PFSK-1 (cell line): ENCODE measurements around the gene NECAB2.

Source experiments
- FOXP2 ChIP-seq: optimal IDR thresholded peaks from 2 replicates; pipeline ENCODE3; 2011; ENCODE audit warnings: borderline replicate concordance, control low read depth, inconsistent platforms; ENCODE audit not compliant: insufficient read depth; ENCODE audit errors: extremely low read length, extremely low read depth
- POLR2AphosphoS5 ChIP-seq: IDR thresholded peaks from 2 replicates; pipeline ENCODE4 v1.6.1; 2012; ENCODE audit warnings: low read depth, mild to moderate bottlenecking, control low read depth, low read length, moderate library complexity
- SIN3A ChIP-seq: IDR thresholded peaks from 2 replicates; pipeline ENCODE4 v1.6.1; 2012; ENCODE audit warnings: mild to moderate bottlenecking, low read length, moderate library complexity, borderline replicate concordance; ENCODE audit not compliant: insufficient read depth
- TAF1 ChIP-seq: IDR thresholded peaks from 2 replicates; pipeline ENCODE4 v1.6.1; 2012; ENCODE audit warnings: low read length, control low read depth, borderline replicate concordance; ENCODE audit not compliant: insufficient read depth
- TF ChIP-seq, protein P1 (sequence below), 2 experiments: IDR thresholded peaks; 2 replicates each; pipeline versions ENCODE4 v1.6.1 to v1.8.0; 2011 to 2012; ENCODE audit warnings: low read depth in 2 of 2, low read length in 2 of 2, control low read depth in 1 of 2, inconsistent platforms in 1 of 2, mild to moderate bottlenecking in 1 of 2, moderate library complexity in 1 of 2; ENCODE audit not compliant: insufficient read depth in 1 of 2

NECAB2 gene

GRCh38 chr16:83969771-83970429 lies 1.9 kb downstream of the NECAB2 start:
- TF ChIP-seq FOXP2, result no peak
- no peak for TF ChIP-seq TAF1
- TF ChIP-seq, protein P1, sequence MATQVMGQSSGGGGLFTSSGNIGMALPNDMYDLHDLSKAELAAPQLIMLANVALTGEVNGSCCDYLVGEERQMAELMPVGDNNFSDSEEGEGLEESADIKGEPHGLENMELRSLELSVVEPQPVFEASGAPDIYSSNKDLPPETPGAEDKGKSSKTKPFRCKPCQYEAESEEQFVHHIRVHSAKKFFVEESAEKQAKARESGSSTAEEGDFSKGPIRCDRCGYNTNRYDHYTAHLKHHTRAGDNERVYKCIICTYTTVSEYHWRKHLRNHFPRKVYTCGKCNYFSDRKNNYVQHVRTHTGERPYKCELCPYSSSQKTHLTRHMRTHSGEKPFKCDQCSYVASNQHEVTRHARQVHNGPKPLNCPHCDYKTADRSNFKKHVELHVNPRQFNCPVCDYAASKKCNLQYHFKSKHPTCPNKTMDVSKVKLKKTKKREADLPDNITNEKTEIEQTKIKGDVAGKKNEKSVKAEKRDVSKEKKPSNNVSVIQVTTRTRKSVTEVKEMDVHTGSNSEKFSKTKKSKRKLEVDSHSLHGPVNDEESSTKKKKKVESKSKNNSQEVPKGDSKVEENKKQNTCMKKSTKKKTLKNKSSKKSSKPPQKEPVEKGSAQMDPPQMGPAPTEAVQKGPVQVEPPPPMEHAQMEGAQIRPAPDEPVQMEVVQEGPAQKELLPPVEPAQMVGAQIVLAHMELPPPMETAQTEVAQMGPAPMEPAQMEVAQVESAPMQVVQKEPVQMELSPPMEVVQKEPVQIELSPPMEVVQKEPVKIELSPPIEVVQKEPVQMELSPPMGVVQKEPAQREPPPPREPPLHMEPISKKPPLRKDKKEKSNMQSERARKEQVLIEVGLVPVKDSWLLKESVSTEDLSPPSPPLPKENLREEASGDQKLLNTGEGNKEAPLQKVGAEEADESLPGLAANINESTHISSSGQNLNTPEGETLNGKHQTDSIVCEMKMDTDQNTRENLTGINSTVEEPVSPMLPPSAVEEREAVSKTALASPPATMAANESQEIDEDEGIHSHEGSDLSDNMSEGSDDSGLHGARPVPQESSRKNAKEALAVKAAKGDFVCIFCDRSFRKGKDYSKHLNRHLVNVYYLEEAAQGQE (IDR thresholded peaks at IDR 0.05; ENCODE audit: insufficient read depth in 1 of 2, low read depth in 2 of 2, low read length in 2 of 2), result no peak
- TF ChIP-seq SIN3A, result no peak
- TF ChIP-seq POLR2AphosphoS5, result no peak

- TF ChIP-seq TAF1, result no peak
- TF ChIP-seq, protein P1 (IDR thresholded peaks at IDR 0.05; ENCODE audit: insufficient read depth in 1 of 2, low read depth in 2 of 2, low read length in 2 of 2), result no peak
- TF ChIP-seq FOXP2, result no peak
- TF ChIP-seq SIN3A, result no peak
- no peak for TF ChIP-seq POLR2AphosphoS5
These were observed 2.4 kb downstream of the NECAB2 start for GRCh38 chr16:83970430-83970815.

DNA sequence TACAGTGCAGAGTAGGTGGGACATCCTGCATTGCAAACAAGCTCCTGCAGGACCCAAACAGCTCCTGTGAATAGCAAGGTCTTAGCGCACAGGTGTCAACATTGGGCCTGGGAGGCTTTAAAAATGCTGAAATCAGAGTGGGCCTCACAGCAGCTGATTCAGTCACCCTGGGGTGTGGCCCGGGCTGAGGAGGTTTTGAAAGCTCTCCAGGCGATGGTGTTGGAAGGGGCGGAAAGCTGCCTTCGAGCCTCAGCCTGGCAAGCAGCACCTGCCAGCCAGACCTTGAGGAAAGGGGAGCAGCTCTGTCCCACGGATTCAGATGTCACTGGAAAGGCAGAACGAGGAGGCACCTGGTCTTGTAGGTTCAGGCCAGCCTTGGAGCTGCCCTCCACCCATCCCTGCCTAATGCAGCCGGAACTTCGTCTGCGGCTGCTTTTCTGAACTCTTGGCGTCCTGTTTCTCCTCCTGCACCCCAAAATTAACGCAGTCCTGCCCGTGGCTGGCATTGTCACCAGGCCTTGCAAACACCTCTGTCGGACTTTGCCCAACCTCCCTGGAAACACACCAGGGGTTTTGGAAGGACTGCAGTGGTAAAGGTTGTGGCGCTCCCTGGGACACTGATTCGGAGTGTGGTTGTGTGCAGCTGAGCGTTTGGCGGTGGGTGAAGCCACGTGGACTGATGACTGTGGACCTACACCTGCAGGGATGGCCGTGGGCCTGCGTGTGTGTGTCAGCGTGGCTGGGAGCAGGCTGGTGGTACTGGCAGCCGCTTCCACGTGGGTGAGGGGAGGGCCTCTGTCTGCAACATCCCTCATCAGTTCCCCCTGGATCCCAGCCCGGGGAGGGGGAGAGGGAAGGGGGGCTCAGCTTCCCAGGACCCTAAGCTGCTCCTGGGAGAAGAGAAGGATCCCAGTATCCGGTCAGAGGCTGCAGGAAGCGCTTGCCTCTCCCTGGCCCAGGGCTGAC lies 3.4 kb downstream of the NECAB2 start:
- TF ChIP-seq POLR2AphosphoS5 (no peak), SIN3A (no peak)

DNA sequence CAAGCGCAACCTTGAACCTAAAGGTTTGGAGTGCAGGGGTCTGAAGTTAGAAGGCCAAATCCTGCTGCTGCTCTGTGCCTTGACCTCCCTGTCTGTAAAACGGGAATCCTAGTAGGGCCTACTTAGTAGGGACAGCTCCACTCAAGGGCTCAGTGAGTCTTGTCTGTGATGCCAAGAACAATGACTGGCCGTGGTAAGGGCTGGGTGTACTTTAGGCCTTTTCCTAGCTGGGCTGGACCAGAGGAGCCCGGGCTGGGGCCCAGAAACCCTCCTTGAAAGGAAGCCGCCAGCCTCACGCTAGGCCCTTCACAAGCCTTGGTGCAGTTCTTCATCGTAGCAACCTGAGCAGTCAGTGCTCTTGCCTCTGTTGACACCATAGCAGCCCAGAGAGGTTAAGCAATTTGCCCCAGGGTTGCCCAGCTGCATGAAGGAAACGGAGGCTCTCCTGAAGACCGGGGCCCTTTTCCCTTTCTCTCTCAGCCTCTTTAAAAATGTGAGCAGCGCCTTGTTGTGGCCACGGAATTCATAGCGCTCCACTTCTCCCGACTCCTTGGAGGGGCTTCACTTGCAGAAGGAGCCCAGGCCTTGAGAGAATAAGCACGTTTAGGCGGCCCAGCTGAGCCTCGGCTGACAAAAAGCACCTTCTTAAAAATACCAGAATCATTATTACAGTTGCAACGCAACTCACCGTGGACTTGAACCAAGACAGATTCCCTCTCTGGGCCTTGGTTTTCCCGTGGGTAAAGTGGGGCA lies 4.4 kb downstream of the NECAB2 start:
- TF ChIP-seq TAF1 (no peak), SIN3A (no peak), FOXP2 (no peak), POLR2AphosphoS5 (no peak)
- TF ChIP-seq, protein P1 (IDR thresholded peaks at IDR 0.05; ENCODE audit: insufficient read depth in 1 of 2, low read depth in 2 of 2, low read length in 2 of 2), result no peak

- no peak for TF ChIP-seq FOXP2
- no peak for TF ChIP-seq SIN3A
- TF ChIP-seq, protein P1 (IDR thresholded peaks at IDR 0.05; ENCODE audit: insufficient read depth in 1 of 2, low read depth in 2 of 2, low read length in 2 of 2), result no peak
These were observed 5.0 kb downstream of the NECAB2 start for GRCh38 chr16:83973077-83973476.
